HUES48 (cell line): Measurements from ENCODE around the gene ZDHHC11.
"Not testable (repeated sequence)": the region's sequence is repeated elsewhere in the genome, so short reads cannot be mapped to it uniquely, and the experiment has no call there.

Source experiments
- H3K27ac ChIP-seq: one replicate; pipeline ENCODE4 v1.7.0; 2013; ENCODE audit warnings: low read depth, low read length, inconsistent platforms
- H3K27me3 ChIP-seq: 2 replicates; pipeline ENCODE4 v1.6.1; 2013; ENCODE audit warnings: mild to moderate bottlenecking, low read length; ENCODE audit not compliant: control insufficient read depth, insufficient read depth
- H3K36me3 ChIP-seq: 2 replicates; pipeline ENCODE4 v1.6.1; 2013; ENCODE audit warnings: low read length; ENCODE audit not compliant: control insufficient read depth, insufficient read depth
- H3K4me1 ChIP-seq: 2 replicates; pipeline ENCODE4 v1.6.1; 2013; ENCODE audit warnings: mild to moderate bottlenecking, low read length; ENCODE audit not compliant: control insufficient read depth, insufficient read depth
- H3K4me3 ChIP-seq: 2 replicates; pipeline ENCODE4 v1.5.1; 2013; ENCODE audit warnings: mild to moderate bottlenecking, low read depth, low read length
- H3K9ac ChIP-seq: 2 replicates; pipeline ENCODE4 v1.6.1; 2013; ENCODE audit warnings: mild to moderate bottlenecking, low read depth, low read length, moderate library complexity
- H3K9me3 ChIP-seq: 2 replicates; pipeline ENCODE4 v1.6.1; 2013; ENCODE audit warnings: low read length; ENCODE audit not compliant: control insufficient read depth, insufficient read depth

ZDHHC11 gene

DNA sequence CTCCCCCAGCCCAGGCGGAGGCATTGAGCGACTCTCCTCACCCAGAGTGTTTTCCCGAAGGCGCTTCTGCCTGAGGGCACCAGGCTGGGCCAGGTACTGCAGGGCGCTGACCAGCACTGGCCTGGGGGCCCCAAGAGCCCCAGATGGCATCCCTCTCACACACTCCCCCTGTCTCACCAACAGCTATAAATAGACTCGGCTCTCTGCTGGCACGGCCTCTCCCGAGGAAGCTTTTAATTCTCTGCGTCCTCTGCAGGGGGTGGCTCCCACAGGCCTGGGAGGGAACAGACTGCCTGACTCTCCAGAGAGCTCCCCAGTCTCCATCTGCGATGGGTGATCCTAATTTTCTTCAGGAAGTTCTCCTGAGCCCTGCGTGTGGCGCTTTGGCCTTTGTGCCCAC, 68.4 kb downstream of the ZDHHC11 start:
- H3K9me3 ChIP-seq, H3K27ac ChIP-seq, H3K4me3 ChIP-seq, H3K4me1 ChIP-seq, H3K9ac ChIP-seq, H3K36me3 ChIP-seq: not testable (repeated sequence)
- peaks cover 14% of the 10 kb centered on the region for H3K27me3 ChIP-seq

GRCh38 chr5:780571-780970, 70.2 kb downstream of the ZDHHC11 start:
- H3K9me3 ChIP-seq, H3K27ac ChIP-seq, H3K36me3 ChIP-seq, H3K4me3 ChIP-seq, H3K4me1 ChIP-seq, H3K9ac ChIP-seq: not testable (repeated sequence)
- peaks cover 13% of the 10 kb centered on the region for H3K27me3 ChIP-seq

GRCh38 chr5:778967-779366, 71.8 kb downstream of the ZDHHC11 start:
- H3K4me3 ChIP-seq, H3K27me3 ChIP-seq, H3K27ac ChIP-seq, H3K9me3 ChIP-seq, H3K4me1 ChIP-seq, H3K9ac ChIP-seq, H3K36me3 ChIP-seq: not testable (repeated sequence)

DNA sequence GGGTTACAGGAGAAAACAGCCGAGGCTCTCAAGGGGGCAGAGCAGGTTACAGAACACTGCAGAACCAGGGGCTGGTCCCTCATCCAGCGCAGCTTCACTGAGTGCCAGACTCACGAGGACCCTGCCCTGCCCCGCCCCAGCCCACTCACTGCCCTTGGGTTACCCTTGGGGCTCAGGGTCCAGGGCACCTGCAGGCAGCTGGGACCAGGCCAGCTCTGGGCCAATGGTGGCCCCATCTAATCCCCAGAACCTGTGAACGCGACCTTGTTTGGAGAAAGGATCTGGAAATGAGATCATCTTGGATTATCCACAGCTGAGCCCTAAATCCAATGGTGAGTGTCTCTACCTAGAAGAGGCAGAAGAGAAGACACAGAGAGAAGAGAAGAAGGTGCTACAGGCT, 72.4 kb downstream of the ZDHHC11 start:
- H3K27me3 ChIP-seq, H3K36me3 ChIP-seq, H3K9me3 ChIP-seq, H3K27ac ChIP-seq, H3K9ac ChIP-seq, H3K4me3 ChIP-seq, H3K4me1 ChIP-seq: not testable (repeated sequence)

GRCh38 chr5:777756-778161, 73.0 kb downstream of the ZDHHC11 start:
- no peaks in the 10 kb centered on the region for H3K27me3 ChIP-seq
- no peak overlapping the region for H3K9ac ChIP-seq
- no peak overlapping the region for H3K27ac ChIP-seq
- H3K4me1 ChIP-seq = no peaks in the 10 kb centered on the region
- no peak overlapping the region for H3K4me3 ChIP-seq
- H3K36me3 ChIP-seq = no peaks in the 10 kb centered on the region
- H3K9me3 ChIP-seq = no peaks in the 10 kb centered on the region

GRCh38 chr5:776862-777711, 73.7 kb downstream of the ZDHHC11 start:
- H3K27ac ChIP-seq = no peak overlapping the region
- H3K4me3 ChIP-seq = no peak overlapping the region
- H3K27me3 ChIP-seq = no peaks in the 10 kb centered on the region
- no peaks in the 10 kb centered on the region for H3K9me3 ChIP-seq
- H3K4me1 ChIP-seq = no peaks in the 10 kb centered on the region
- no peak overlapping the region for H3K9ac ChIP-seq
- H3K36me3 ChIP-seq = no peaks in the 10 kb centered on the region

GRCh38 chr5:775961-776861, 74.6 kb downstream of the ZDHHC11 start:
- no peak overlapping the region for H3K9ac ChIP-seq
- H3K27me3 ChIP-seq = no peaks in the 10 kb centered on the region
- H3K9me3 ChIP-seq = no peaks in the 10 kb centered on the region
- H3K36me3 ChIP-seq = no peaks in the 10 kb centered on the region
- H3K4me3 ChIP-seq = no peak overlapping the region
- H3K4me1 ChIP-seq = no peaks in the 10 kb centered on the region
- H3K27ac ChIP-seq = no peak overlapping the region

GRCh38 chr5:775595-775960, 75.2 kb downstream of the ZDHHC11 start:
- not testable (repeated sequence) for H3K27ac ChIP-seq, H3K27me3 ChIP-seq, H3K36me3 ChIP-seq, H3K9ac ChIP-seq, H3K4me3 ChIP-seq, H3K9me3 ChIP-seq, H3K4me1 ChIP-seq

DNA sequence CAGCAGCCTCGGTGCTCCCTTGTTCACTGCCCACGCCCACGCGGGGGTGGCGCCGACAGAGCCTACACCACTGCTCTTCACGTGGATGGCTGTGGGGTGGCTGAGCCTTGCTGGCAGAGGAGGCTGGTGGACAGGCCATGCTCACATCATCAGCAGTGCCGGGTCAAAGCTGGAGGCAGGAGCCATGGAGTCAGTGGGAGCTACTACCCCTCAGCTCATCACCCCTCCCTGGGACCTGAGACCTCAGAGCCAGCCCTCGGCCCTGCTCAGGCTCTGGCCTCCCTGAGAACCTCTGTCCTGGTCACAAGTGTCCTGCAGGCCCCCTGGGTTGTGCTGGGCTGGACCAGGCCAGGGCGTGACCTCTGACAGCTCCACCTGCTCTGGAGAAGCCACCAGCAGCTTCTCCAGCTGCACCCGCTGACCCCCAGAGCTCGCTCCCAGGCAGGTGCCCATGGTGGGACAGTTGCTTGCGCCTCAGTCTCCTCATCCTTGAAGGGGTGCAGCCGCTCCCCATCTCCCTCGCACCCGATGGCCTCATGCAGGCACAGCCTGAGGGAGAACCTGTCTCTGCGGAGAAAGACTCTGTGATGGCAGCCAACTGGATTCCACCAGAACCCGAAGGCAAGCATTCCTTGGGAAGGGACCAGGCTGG, 75.8 kb downstream of the ZDHHC11 start:
- H3K36me3 ChIP-seq, H3K4me3 ChIP-seq, H3K27ac ChIP-seq, H3K27me3 ChIP-seq, H3K9me3 ChIP-seq, H3K4me1 ChIP-seq, H3K9ac ChIP-seq: not testable (repeated sequence)

DNA sequence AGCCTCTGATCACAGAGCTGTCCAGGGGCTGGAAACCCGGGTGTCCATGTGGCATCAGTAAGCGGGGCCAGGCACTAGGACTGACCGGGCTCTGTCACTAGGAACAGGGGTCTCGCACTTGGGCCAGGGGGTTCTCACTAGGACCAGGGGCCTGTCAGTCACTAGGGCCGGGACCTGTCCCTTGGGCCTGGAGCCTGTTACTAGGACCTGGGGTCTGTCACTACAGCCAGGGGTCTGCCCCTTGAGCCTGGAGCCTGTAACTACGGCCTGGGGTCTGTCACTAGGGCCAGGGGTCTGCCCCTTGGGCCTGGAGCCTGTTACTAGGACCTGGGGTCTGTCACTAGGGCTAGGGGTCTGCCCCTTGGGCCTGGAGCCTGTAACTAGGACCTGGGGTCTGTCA, 76.5 kb downstream of the ZDHHC11 start:
- not testable (repeated sequence) for H3K4me3 ChIP-seq, H3K36me3 ChIP-seq, H3K4me1 ChIP-seq, H3K27me3 ChIP-seq, H3K9ac ChIP-seq, H3K9me3 ChIP-seq, H3K27ac ChIP-seq
